ENCODE measurements around the gene DPH7.
"Not testable (repeated sequence)": the region's sequence is repeated elsewhere in the genome, so short reads cannot be mapped to it uniquely, and the experiment has no call there.

GRCh38 chr9:137532891-137533468 lies 45.7 kb downstream of the DPH7 start:
- not testable (repeated sequence) for TF ChIP-seq CTCF (IDR thresholded peaks at IDR 0.05; ENCODE audit: low read depth, low read length, missing input control); TAF1 (conservative IDR thresholded peaks at IDR 0.05); JUND (IDR thresholded peaks at IDR 0.05); REST (IDR thresholded peaks at IDR 0.05)

Data from liver (tissue), 3 donors.